Caco-2 (cell line): ENCODE results near the gene YWHAG. TPM values are rescaled to one million over a fixed set of nuclear protein-coding genes. Genes with fewer than 3 reads are reported as not detected.

Experiments
- BruUV-seq: library from RNA; stranded (reverse); fragments of 400-500 nt; replicated peaks from 2 replicates; lab custom pipeline; 2021; lab: Mats Ljungman, UMichigan
- CTCF ChIA-PET: fragments of 300-600 bp; sonication (Branson Sonifier 250); formaldehyde crosslinking; loops from one replicate; lab custom pipeline; 2022; ENCODE audit warnings: antibody characterized with exemption; lab: Charles Lee
- POLR2A ChIA-PET: fragments of 300-600 bp; sonication (Branson Sonifier 250); formaldehyde crosslinking; loops from one replicate; lab custom pipeline; 2022; ENCODE audit warnings: antibody characterized with exemption; lab: Charles Lee
- DNase-seq, 2 experiments: peaks; one replicate each; pipeline versions ENCODE4 v3.0.0 to v3.0.0-alpha.2; 2020 to 2022
- H3K27me3 ChIP-seq: replicated peaks from 2 replicates; pipeline ENCODE4 v1.6.0; 2011; ENCODE audit warnings: low read length; ENCODE audit not compliant: control insufficient read depth, insufficient read depth
- H3K36me3 ChIP-seq: 2 replicates; pipeline ENCODE4 v1.5.1; 2011; ENCODE audit warnings: low read length; ENCODE audit not compliant: control insufficient read depth, insufficient read depth
- H3K4me1 ChIP-seq: fragments of 250-450 bp; sonication (Bioruptor Pico); 2 replicates; pipeline ENCODE4 v1.5.1; 2020; ENCODE audit warnings: mild to moderate bottlenecking
- H3K4me3 ChIP-seq: 2 replicates; pipeline ENCODE4 v1.5.1; 2011; ENCODE audit warnings: low read depth, mild to moderate bottlenecking, control low read depth, low read length
- H3K9me3 ChIP-seq: fragments of 250-450 bp; sonication (Bioruptor Pico); 2 replicates; pipeline ENCODE4 v1.5.1; 2020; ENCODE audit warnings: mild to moderate bottlenecking, moderate library complexity
- H3K27ac Mint-ChIP-seq: one replicate; pipeline ENCODE4 v1.8.0; 2022; ENCODE audit warnings: mixed read lengths; ENCODE audit not compliant: unreplicated experiment
- H3K27me3 Mint-ChIP-seq: one replicate; pipeline ENCODE4 v1.8.0; 2022; ENCODE audit warnings: mixed read lengths; ENCODE audit not compliant: insufficient read depth, unreplicated experiment
- H3K36me3 Mint-ChIP-seq: one replicate; pipeline ENCODE4 v1.8.0; 2022; ENCODE audit warnings: mild to moderate bottlenecking, mixed read lengths; ENCODE audit not compliant: insufficient read depth, unreplicated experiment
- H3K4me1 Mint-ChIP-seq: one replicate; pipeline ENCODE4 v1.8.0; 2022; ENCODE audit warnings: low read depth, mixed read lengths; ENCODE audit not compliant: unreplicated experiment
- H3K4me3 Mint-ChIP-seq: one replicate; pipeline ENCODE4 v1.8.0; 2022; ENCODE audit warnings: mild to moderate bottlenecking, moderate library complexity, mixed read lengths; ENCODE audit not compliant: unreplicated experiment
- H3K9me3 Mint-ChIP-seq: one replicate; pipeline ENCODE4 v1.8.0; 2022; ENCODE audit warnings: mixed read lengths; ENCODE audit not compliant: unreplicated experiment
- intact Hi-C: fragments of 100-400 bp; cut with micrococcal nuclease; formaldehyde crosslinking; loops from one replicate; pipeline ENCODE4 v1.10.0; 2022; ENCODE audit not compliant: unreplicated experiment
- total RNA-seq: library from RNA; stranded (reverse); gene quantifications from 2 replicates; pipeline ENCODE4 v1.2.3, GENCODE V29; 2022
- TF ChIP-seq, protein P1 (sequence below), 2 experiments: fragments of 200-600 bp in 1 of 2; IDR thresholded peaks; 1 replicate in 1 of 2; 2 replicates in 1 of 2; pipeline versions ENCODE4 v1.5.1 to v1.8.0; 2011 to 2022; ENCODE audit warnings: antibody characterized with exemption in 1 of 2, control low read depth in 1 of 2, inconsistent platforms in 1 of 2, low read depth in 1 of 2, low read length in 1 of 2, mild to moderate bottlenecking in 1 of 2, moderate library complexity in 1 of 2; ENCODE audit not compliant: insufficient read depth in 1 of 2, severe bottlenecking in 1 of 2, unreplicated experiment in 1 of 2

Gene YWHAG
- total RNA-seq, 1 experiment from 2014 or later: 150 TPM

DNA sequence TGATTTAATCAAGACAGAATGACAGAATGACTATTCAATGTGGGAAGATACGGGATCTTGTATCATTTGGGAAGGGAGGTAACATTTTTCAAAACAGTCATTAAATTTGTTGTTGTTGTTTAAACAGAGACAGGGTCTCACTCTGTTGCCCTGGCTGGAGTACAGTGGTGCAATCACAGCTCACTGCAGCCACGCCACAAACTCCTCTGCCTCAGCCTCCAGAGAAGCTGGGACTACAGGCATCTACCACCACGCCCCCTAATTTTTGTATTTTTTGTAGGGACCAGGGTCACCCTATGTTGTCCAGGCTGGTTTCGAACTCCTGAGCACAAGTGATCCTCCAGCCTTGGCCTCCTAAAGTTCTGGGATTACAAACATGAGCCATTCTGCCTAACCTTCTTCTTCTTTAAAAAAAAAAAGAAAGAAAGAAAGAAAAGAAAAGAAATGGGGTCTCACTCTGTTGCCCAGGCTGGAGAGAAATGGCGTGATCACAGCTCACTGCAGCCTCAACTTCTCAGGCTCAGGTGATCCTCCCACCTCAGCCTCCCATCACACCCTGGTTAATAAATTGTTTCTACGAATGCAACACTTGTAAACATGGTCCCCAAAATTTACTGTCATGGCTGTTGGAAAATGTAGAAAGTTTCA is 24.3 kb downstream of the YWHAG start:
- Mint-ChIP-seq H3K36me3 (peaks cover 84% of the 10 kb centered on the region), H3K4me3 (no peak overlapping the region), H3K27me3 (no peaks in the 10 kb centered on the region), H3K9me3 (no peaks in the 10 kb centered on the region), H3K4me1 (peaks cover 19% of the 10 kb centered on the region), H3K27ac (no peak overlapping the region)
- no peak for DNase-seq
- ChIA-PET CTCF (no interaction called here), POLR2A (no interaction called here)
- Histone ChIP-seq H3K4me3 (no peak overlapping the region), H3K36me3 (peaks cover 4% of the 10 kb centered on the region), H3K27me3 (no peaks in the 10 kb centered on the region), H3K4me1 (no peaks in the 10 kb centered on the region), H3K9me3 (no peaks in the 10 kb centered on the region)
- BruUV-seq: no TSS peak
- TF ChIP-seq, protein P1, sequence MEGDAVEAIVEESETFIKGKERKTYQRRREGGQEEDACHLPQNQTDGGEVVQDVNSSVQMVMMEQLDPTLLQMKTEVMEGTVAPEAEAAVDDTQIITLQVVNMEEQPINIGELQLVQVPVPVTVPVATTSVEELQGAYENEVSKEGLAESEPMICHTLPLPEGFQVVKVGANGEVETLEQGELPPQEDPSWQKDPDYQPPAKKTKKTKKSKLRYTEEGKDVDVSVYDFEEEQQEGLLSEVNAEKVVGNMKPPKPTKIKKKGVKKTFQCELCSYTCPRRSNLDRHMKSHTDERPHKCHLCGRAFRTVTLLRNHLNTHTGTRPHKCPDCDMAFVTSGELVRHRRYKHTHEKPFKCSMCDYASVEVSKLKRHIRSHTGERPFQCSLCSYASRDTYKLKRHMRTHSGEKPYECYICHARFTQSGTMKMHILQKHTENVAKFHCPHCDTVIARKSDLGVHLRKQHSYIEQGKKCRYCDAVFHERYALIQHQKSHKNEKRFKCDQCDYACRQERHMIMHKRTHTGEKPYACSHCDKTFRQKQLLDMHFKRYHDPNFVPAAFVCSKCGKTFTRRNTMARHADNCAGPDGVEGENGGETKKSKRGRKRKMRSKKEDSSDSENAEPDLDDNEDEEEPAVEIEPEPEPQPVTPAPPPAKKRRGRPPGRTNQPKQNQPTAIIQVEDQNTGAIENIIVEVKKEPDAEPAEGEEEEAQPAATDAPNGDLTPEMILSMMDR (IDR thresholded peaks at IDR 0.05; ENCODE audit: insufficient read depth in 1 of 2, low read depth in 1 of 2, low read length in 1 of 2, severe bottlenecking in 1 of 2, unreplicated experiment in 1 of 2): no peak
- intact Hi-C loops: no loop called here

DNA sequence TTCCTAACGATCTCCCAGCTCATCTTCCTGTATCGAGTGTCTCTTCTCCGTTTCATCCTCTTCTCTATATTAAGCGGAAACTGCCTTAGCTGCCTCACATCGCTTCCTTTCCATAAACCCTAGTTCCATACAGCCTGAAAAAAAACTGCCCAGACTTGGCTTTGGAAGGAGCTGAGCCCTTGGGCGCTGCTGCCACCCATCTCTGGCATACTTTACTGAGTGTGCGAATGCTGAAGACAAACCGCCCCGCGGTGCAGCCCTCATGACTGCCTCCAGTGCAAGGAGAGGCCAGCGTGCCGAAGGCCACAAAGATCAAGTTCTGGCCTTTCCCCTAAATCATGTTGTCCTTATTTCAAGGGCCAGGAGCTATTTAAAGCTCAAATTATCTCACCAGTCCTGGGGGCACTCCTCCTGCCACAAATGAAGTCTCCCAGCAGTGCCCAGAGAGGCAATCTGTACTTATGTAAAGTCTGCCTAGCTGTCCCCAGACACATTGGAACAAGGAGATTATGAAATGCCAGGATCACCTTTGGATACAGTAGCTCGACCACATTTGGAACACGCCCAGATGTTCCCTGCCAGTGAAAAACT is 25.2 kb downstream of the YWHAG start:
- Mint-ChIP-seq H3K27me3 (no peaks in the 10 kb centered on the region), H3K4me3 (no peak overlapping the region), H3K9me3 (no peaks in the 10 kb centered on the region), H3K27ac (no peak overlapping the region), H3K4me1 (peaks cover 19% of the 10 kb centered on the region), H3K36me3 (peaks cover 84% of the 10 kb centered on the region)
- Histone ChIP-seq H3K27me3 (no peaks in the 10 kb centered on the region), H3K9me3 (no peaks in the 10 kb centered on the region), H3K4me1 (no peaks in the 10 kb centered on the region), H3K4me3 (no peak overlapping the region), H3K36me3 (peaks cover 4% of the 10 kb centered on the region)
- no peak for DNase-seq
- TF ChIP-seq, protein P1 (IDR thresholded peaks at IDR 0.05; ENCODE audit: insufficient read depth in 1 of 2, low read depth in 1 of 2, low read length in 1 of 2, severe bottlenecking in 1 of 2, unreplicated experiment in 1 of 2): no peak
- intact Hi-C loops: no loop called here
- POLR2A ChIA-PET: no interaction called here
- no TSS peak for BruUV-seq
- CTCF ChIA-PET: no interaction called here

DNA sequence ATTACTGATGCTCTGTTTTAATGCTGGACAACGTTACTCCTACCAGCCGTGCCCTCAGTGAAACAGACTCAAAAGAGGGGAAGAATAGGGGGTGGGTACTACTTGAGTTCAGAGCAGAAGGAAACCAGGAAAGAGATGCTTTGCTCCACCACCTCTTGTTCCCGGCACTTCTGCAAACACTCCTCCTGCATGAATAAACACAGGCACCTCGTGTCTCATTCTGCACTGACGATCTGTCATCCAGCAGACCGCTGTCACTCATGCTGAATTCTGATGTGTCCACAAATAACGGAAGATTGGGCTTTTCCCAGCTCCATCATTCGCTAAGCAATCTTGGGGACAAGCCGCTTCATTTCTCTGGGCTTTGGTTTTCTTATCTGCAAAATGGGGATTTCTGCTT is 26.7 kb downstream of the YWHAG start:
- Histone ChIP-seq H3K9me3 (no peaks in the 10 kb centered on the region), H3K4me1 (no peaks in the 10 kb centered on the region), H3K36me3 (peaks cover 4% of the 10 kb centered on the region), H3K27me3 (no peaks in the 10 kb centered on the region), H3K4me3 (no peak overlapping the region)
- intact Hi-C loops: no loop called here
- no TSS peak for BruUV-seq
- H3K36me3 Mint-ChIP-seq: peaks cover 83% of the 10 kb centered on the region
- no peak for DNase-seq
- no peak overlapping the region for H3K4me3 Mint-ChIP-seq
- no peak overlapping the region for H3K27ac Mint-ChIP-seq
- no peaks in the 10 kb centered on the region for H3K27me3 Mint-ChIP-seq
- ChIA-PET CTCF (no interaction called here), POLR2A (no interaction called here)
- TF ChIP-seq, protein P1 (IDR thresholded peaks at IDR 0.05; ENCODE audit: insufficient read depth in 1 of 2, low read depth in 1 of 2, low read length in 1 of 2, severe bottlenecking in 1 of 2, unreplicated experiment in 1 of 2): no peak
- peaks cover 19% of the 10 kb centered on the region for H3K4me1 Mint-ChIP-seq
- H3K9me3 Mint-ChIP-seq: no peaks in the 10 kb centered on the region
